GM12891 (cell line): ENCODE results near the gene DAB2IP.

Experiments used
- DNase-seq: peaks from one replicate; pipeline ENCODE4 v3.0.0; 2011; ENCODE audit warnings: low spot score; ENCODE audit not compliant: insufficient read length
- FAIRE-seq: peaks from 2 replicates; lab custom pipeline; 2011; peaks lifted over from hg19 to GRCh38; lab: Jason Lieb, UNC
- PAX5 ChIP-seq: IDR thresholded peaks from 2 replicates; pipeline ENCODE4 v1.6.1; 2011; ENCODE audit warnings: low read length, moderate library complexity, mild to moderate bottlenecking; ENCODE audit not compliant: insufficient read depth, severe bottlenecking
- POLR2A ChIP-seq: IDR thresholded peaks from 2 replicates; pipeline ENCODE4 v1.6.1; 2011; ENCODE audit warnings: low read depth, low read length, control low read depth
- POLR2AphosphoS5 ChIP-seq: IDR thresholded peaks from 2 replicates; pipeline ENCODE4 v1.6.1; 2011; ENCODE audit warnings: low read depth, low read length, control low read depth
- POU2F2 ChIP-seq: IDR thresholded peaks from 2 replicates; pipeline ENCODE4 v1.6.1; 2011; ENCODE audit warnings: low read depth, mild to moderate bottlenecking, control low read depth, low read length, moderate library complexity
- SPI1 ChIP-seq: IDR thresholded peaks from 2 replicates; pipeline ENCODE4 v1.6.1; 2011; ENCODE audit warnings: low read depth, low read length, control low read depth
- TAF1 ChIP-seq: IDR thresholded peaks from 2 replicates; pipeline ENCODE4 v1.6.1; 2011; ENCODE audit warnings: low read depth, low read length, control low read depth

DAB2IP gene

GRCh38 chr9:121769939-121770338 is 118.5 kb downstream of the DAB2IP start:
- DNase-seq = no peak
- FAIRE-seq = no peak
- no peak for TF ChIP-seq TAF1
- no peak for TF ChIP-seq PAX5
- no peak for TF ChIP-seq SPI1
- no peak for TF ChIP-seq POU2F2
- no peak for TF ChIP-seq POLR2A
- TF ChIP-seq POLR2AphosphoS5 = no peak

GRCh38 chr9:121770415-121771273 is 119.2 kb downstream of the DAB2IP start:
- DNase-seq (no peak), FAIRE-seq (no peak)
- TF ChIP-seq POLR2AphosphoS5 = no peak
- no peak for TF ChIP-seq POLR2A
- TF ChIP-seq POU2F2 = no peak
- TF ChIP-seq TAF1 = no peak
- TF ChIP-seq PAX5 = no peak
- TF ChIP-seq SPI1 = no peak

DNA sequence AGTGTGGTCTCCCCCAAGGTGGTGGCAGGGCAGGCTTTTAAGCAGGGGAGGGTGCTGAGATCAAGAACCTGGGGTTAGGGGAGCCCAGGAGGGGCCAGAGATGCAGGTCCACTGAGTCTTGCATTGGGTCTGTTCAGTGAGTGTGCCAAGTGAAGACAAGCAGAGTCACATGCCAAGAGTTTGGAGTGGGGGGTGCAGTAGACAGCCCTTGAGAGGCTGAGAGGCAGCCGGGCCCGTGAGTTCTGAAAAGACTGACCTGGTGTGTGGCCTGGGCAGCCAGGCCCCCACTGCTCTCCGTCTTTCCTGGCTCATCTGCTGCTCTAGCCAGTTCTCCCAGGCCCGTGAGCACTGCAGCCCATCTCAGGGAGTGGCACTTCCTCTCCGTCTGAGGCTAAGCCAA is 120.0 kb downstream of the DAB2IP start:
- no peak for TF ChIP-seq POU2F2
- TF ChIP-seq POLR2AphosphoS5 = no peak
- TF ChIP-seq TAF1 = no peak
- no peak for TF ChIP-seq SPI1
- TF ChIP-seq PAX5 = no peak
- TF ChIP-seq POLR2A = no peak
- DNase-seq (no peak), FAIRE-seq (no peak)

GRCh38 chr9:121771851-121772599 is 120.6 kb downstream of the DAB2IP start:
- FAIRE-seq (no peak), DNase-seq (no peak)
- TF ChIP-seq SPI1 = no peak

DNA sequence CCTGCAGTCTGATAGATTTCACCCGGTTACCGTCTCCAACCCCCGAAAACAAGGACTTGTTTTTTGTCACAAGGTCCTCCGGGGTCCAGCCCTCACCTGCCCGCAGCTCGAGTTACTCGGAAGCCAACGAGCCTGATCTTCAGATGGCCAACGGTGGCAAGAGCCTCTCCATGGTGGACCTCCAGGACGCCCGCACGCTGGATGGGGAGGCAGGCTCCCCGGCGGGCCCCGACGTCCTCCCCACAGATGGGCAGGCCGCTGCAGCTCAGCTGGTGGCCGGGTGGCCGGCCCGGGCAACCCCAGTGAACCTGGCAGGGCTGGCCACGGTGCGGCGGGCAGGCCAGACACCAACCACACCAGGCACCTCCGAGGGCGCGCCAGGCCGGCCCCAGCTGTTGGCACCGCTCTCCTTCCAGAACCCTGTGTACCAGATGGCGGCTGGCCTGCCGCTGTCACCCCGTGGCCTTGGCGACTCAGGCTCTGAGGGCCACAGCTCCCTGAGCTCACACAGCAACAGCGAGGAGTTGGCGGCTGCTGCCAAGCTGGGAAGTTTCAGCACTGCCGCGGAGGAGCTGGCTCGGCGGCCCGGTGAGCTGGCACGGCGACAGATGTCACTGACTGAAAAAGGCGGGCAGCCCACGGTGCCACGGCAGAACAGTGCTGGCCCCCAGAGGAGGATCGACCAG is 121.3 kb downstream of the DAB2IP start:
- no peak for FAIRE-seq
- DNase-seq = no peak
- no peak for TF ChIP-seq POLR2A

DNA sequence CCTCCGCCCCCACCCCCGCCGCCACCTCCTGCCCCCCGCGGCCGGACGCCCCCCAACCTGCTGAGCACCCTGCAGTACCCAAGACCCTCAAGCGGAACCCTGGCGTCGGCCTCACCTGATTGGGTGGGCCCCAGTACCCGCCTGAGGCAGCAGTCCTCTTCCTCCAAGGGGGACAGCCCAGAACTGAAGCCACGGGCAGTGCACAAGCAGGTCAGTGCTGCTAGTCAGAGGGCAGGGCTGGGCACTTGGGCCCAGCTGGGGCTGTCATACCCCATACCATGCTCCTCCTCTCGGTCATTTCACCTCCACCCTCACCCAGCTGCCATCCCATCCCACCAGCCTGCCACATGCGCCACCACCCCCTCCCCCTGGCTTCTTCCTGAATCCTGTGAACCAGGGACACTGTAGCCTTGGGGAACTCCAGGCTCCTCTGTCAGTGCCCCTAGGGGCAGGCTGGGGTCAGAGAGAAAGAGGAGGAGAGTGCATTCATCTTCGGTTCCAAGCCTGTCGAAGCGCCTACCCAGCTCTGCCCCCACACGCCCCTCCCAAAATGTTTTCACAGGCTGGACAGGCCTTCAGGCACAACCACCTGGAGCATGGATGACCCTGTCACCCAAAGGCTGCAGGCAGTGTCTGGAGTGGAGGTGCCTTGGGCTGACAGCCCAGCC is 122.0 kb downstream of the DAB2IP start:
- DNase-seq (no peak), FAIRE-seq (no peak)
- no peak for TF ChIP-seq POLR2A
- TF ChIP-seq POU2F2 = no peak
- no peak for TF ChIP-seq SPI1
- TF ChIP-seq PAX5 = no peak
- TF ChIP-seq TAF1 = no peak
- no peak for TF ChIP-seq POLR2AphosphoS5

- no peak for TF ChIP-seq SPI1
- no peak for TF ChIP-seq POLR2A
- TF ChIP-seq POLR2AphosphoS5 = no peak
- no peak for TF ChIP-seq PAX5
- TF ChIP-seq POU2F2 = no peak
- no peak for TF ChIP-seq TAF1
- FAIRE-seq = no peak
- DNase-seq = no peak
Measured at GRCh38 chr9:121773954-121774714, 122.7 kb downstream of the DAB2IP start.

DNA sequence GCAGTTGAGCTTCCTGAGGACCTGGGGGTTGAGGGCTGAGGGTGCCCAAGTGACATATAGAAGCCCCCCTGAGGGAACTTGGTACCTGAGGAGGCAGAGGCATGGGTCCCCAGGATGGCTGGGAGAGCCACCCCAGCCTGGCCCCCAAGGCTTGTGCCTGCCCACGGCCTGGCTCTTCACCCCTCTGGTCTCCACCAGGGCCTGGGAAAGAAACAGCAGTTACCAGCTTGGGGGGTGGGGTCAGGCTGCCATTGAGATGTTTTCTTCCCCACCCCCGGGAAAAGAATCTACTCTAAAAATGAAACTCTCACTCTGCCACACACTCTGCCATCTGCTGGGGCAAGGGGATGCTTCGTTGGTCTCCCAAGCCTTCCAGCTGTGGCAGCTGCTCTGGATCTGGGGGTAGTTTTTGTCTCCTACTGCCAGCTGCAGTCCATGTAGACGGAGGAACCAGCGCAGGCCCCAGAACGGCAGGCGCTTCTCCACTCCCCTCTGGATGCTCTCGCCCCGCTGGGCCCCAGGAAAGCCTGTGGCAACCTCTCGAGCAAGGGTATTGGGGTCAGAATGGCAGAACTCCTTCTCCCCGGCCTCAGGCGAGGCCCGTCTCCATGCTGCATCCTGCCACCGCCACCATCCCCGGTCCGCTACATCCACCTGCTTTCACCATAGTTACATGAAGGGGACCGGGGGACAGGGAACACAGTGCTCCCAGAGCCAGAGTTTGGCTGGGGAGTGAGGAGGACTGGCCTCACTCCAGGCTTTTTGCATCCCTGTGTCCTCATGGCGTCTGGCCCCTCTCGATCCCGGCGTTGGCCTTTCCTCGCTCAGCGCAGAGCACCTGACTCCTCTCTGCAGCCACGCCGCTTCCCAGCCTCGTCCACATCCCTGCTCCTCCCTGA is 123.5 kb downstream of the DAB2IP start:
- FAIRE-seq (no peak), DNase-seq (no peak)
- TF ChIP-seq POU2F2 (no peak), TAF1 (no peak), SPI1 (no peak), PAX5 (no peak), POLR2A (no peak), POLR2AphosphoS5 (no peak)
